ENCODE data around the gene ANGPTL1. TPM values are rescaled to one million over a fixed set of nuclear protein-coding genes. Genes with fewer than 3 reads are reported as not detected.

The ANGPTL1 gene
- total and polyA plus RNA-seq, 2 of the 13 experiments (the other 11 are each of a cell fraction or from before 2014, with no cell fraction given), result 2.9 to 9.3 TPM

GRCh38 chr1:178919581-178919980, 48.7 kb upstream of the ANGPTL1 start (continued):
- no peak for TF ChIP-seq NR0B2 (CRISPR knock-in tag; IDR thresholded peaks at IDR 0.05)
- TF ChIP-seq TARDBP (CRISPR knock-in tag; IDR thresholded peaks at IDR 0.05), result peak; percentile 74; the same call in 1 of the 2 replicates
- no peak for TF ChIP-seq FLYWCH1 (CRISPR knock-in tag; IDR thresholded peaks at IDR 0.05)
- no peak for TF ChIP-seq SAFB2 (CRISPR knock-in tag; IDR thresholded peaks at IDR 0.05; ENCODE audit: borderline replicate concordance, low read depth)
- peak; percentile 34; the same call in 1 of the 2 replicates for TF ChIP-seq ZNF652 (CRISPR knock-in tag; IDR thresholded peaks at IDR 0.05; ENCODE audit: borderline replicate concordance, low read depth)
- TF ChIP-seq ZNF230 (CRISPR knock-in tag; IDR thresholded peaks at IDR 0.05), result no peak
- no peak for TF ChIP-seq ZNF496 (CRISPR knock-in tag; IDR thresholded peaks at IDR 0.05; ENCODE audit: insufficient replicate concordance)
- no peak for TF ChIP-seq ZSCAN12 (CRISPR knock-in tag; IDR thresholded peaks at IDR 0.05)
- TF ChIP-seq, protein P1, sequence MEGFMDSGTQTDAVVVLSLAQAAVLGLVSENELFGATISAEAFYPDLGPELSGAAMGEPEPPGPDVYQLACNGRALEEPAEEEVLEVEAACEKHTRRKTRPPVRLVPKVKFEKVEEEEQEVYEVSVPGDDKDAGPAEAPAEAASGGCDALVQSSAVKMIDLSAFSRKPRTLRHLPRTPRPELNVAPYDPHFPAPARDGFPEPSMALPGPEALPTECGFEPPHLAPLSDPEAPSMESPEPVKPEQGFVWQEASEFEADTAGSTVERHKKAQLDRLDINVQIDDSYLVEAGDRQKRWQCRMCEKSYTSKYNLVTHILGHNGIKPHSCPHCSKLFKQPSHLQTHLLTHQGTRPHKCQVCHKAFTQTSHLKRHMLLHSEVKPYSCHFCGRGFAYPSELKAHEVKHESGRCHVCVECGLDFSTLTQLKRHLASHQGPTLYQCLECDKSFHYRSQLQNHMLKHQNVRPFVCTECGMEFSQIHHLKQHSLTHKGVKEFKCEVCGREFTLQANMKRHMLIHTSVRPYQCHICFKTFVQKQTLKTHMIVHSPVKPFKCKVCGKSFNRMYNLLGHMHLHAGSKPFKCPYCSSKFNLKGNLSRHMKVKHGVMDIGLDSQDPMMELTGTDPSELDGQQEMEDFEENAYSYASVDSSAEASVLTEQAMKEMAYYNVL (CRISPR knock-in tag; IDR thresholded peaks at IDR 0.05; ENCODE audit: borderline replicate concordance), result 0 out of 2 replicates have a peak, but pooled peaks have one; percentile 63
- no peak for TF ChIP-seq ZNF234 (CRISPR knock-in tag; conservative IDR thresholded peaks at IDR 0.05)
- TF ChIP-seq NBN (conservative IDR thresholded peaks at IDR 0.05), result no peak
- no peak for TF ChIP-seq XRCC5 (optimal IDR thresholded peaks at IDR 0.05; ENCODE audit: low read length)
- no peak for TF ChIP-seq ZNF562 (CRISPR knock-in tag; IDR thresholded peaks at IDR 0.05; ENCODE audit: borderline replicate concordance)
- TF ChIP-seq HOXA3 (CRISPR knock-in tag; IDR thresholded peaks at IDR 0.05), result no peak
- no peak for TF ChIP-seq SIN3A (IDR thresholded peaks at IDR 0.05; ENCODE audit: borderline replicate concordance, low read depth, low read length)
- no peak for TF ChIP-seq MYNN (CRISPR knock-in tag; IDR thresholded peaks at IDR 0.05; ENCODE audit: low read depth)
- TF ChIP-seq CBFB (CRISPR knock-in tag; IDR thresholded peaks at IDR 0.05), result no peak
- TF ChIP-seq ZNF549 (CRISPR knock-in tag; IDR thresholded peaks at IDR 0.05), result no peak
- no peak for TF ChIP-seq ZNF232 (CRISPR knock-in tag; IDR thresholded peaks at IDR 0.05; ENCODE audit: borderline replicate concordance)
- TF ChIP-seq ZNF773 (CRISPR knock-in tag; IDR thresholded peaks at IDR 0.05; ENCODE audit: borderline replicate concordance), result no peak
- peak; percentile 97 for TF ChIP-seq GATAD2A (CRISPR knock-in tag; IDR thresholded peaks at IDR 0.05)
- TF ChIP-seq ZNF12 (CRISPR knock-in tag; IDR thresholded peaks at IDR 0.05), result no peak
- no peak for TF ChIP-seq CHCHD3 (CRISPR knock-in tag; IDR thresholded peaks at IDR 0.05)
- TF ChIP-seq GTF3A (CRISPR knock-in tag; conservative IDR thresholded peaks at IDR 0.05), result no peak
- TF ChIP-seq ZSCAN21 (CRISPR knock-in tag; IDR thresholded peaks at IDR 0.05; ENCODE audit: borderline replicate concordance), result no peak
- TF ChIP-seq MAZ (IDR thresholded peaks at IDR 0.05; ENCODE audit: borderline replicate concordance, low read depth, low read length), result no peak
- TF ChIP-seq MAZ (CRISPR knock-in tag; IDR thresholded peaks at IDR 0.05; ENCODE audit: low read depth), result no peak
- TF ChIP-seq SSRP1 (CRISPR knock-in tag; IDR thresholded peaks at IDR 0.05), result no peak
- TF ChIP-seq ZNF280D (CRISPR knock-in tag; IDR thresholded peaks at IDR 0.05), result no peak
